Upper lobe of left lung (tissue), 6 donors: ENCODE measurements around the gene SART3. TPM values are rescaled to one million over a fixed set of nuclear protein-coding genes. Genes with fewer than 3 reads are reported as not detected.

Experiments used
- ATAC-seq, 2 donors: fragments of 200-7000 bp; cut with Tn5 transposase; one replicate each; pipeline ENCODE4 v1.9.1; 2022; ENCODE audit warnings: mild to moderate bottlenecking in 2 of 2, moderate library complexity in 2 of 2; ENCODE audit not compliant: low FRiP score in 2 of 2
- DNase-seq, 2 donors: peaks; one replicate each; pipeline ENCODE4 v3.0.0-alpha.2; 2019 to 2020
- H3K27ac ChIP-seq, 4 donors: fragments of 200-600 bp; sonication (generic); one replicate each; pipeline ENCODE4 v1.5.1; 2016 to 2019
- H3K27me3 ChIP-seq, 4 donors: fragments of 200-600 bp; sonication (generic); one replicate each; pipeline ENCODE4 v1.5.1; 2017 to 2019
- H3K36me3 ChIP-seq, 4 donors: fragments of 200-600 bp; sonication (generic); one replicate each; pipeline ENCODE4 v1.5.1; 2016 to 2019
- H3K4me1 ChIP-seq, 4 donors: fragments of 200-600 bp; sonication (generic); one replicate each; pipeline ENCODE4 v1.5.1; 2018 to 2019
- H3K4me3 ChIP-seq, 4 donors: fragments of 200-600 bp; sonication (generic); one replicate each; pipeline ENCODE4 v1.5.1; 2017 to 2019; ENCODE audit warnings: mild to moderate bottlenecking in 2 of 4, moderate library complexity in 1 of 4
- H3K9me3 ChIP-seq, 4 donors: fragments of 200-600 bp; sonication (generic); one replicate each; pipeline ENCODE4 v1.5.1; 2018 to 2019
- CTCF ChIP-seq, 6 experiments: fragments of 450-650 bp in 4 of 6; fragments of 200-600 bp in 2 of 6; sonication (generic) in 2 of 6; IDR thresholded peaks; one replicate each; pipeline ENCODE4 v1.5.1; 2016 to 2019; ENCODE audit warnings: antibody characterized with exemption in 6 of 6
- EP300 ChIP-seq, 4 donors: sonication (generic); formaldehyde crosslinking; IDR thresholded peaks; one replicate each; pipeline ENCODE4 v1.5.1; 2017; ENCODE audit warnings: antibody characterized with exemption in 4 of 4, control low read depth in 2 of 4
- POLR2A ChIP-seq, 4 donors: fragments of 450-650 bp; IDR thresholded peaks; one replicate each; pipeline ENCODE4 v1.5.1; 2016 to 2017; ENCODE audit warnings: antibody characterized with exemption in 4 of 4, mild to moderate bottlenecking in 2 of 4
- POLR2AphosphoS5 ChIP-seq, 2 donors: sonication (generic); formaldehyde crosslinking; IDR thresholded peaks; one replicate each; pipeline ENCODE4 v1.5.1; 2017; ENCODE audit warnings: antibody characterized with exemption in 2 of 2
- WGBS, 2 donors: methylation state at CpG; one replicate each; pipeline ENCODE4 v1.1.5; 2017 to 2018; 5-methylcytosine and 5-hydroxymethylcytosine counted together
- total RNA-seq, 6 donors: library from RNA; depleted of rRNA in 4 of 6; stranded (reverse); fragments of >200 nt in 4 of 6; gene quantifications; one replicate each; pipeline versions ENCODE4 v1.1.0 to v1.2.1, GENCODE V29; 2016 to 2021
- donor health status: DM: no; HTN: no; CAD: no; lungs with moderate emphysema.
- donor health status: DM: no; HTN: yes; CAD: no; lungs with severe emphysema.

Gene SART3
- total RNA-seq, 6 donors from 2014 or later: 36.9 to 235 (median 63.9) TPM

DNA sequence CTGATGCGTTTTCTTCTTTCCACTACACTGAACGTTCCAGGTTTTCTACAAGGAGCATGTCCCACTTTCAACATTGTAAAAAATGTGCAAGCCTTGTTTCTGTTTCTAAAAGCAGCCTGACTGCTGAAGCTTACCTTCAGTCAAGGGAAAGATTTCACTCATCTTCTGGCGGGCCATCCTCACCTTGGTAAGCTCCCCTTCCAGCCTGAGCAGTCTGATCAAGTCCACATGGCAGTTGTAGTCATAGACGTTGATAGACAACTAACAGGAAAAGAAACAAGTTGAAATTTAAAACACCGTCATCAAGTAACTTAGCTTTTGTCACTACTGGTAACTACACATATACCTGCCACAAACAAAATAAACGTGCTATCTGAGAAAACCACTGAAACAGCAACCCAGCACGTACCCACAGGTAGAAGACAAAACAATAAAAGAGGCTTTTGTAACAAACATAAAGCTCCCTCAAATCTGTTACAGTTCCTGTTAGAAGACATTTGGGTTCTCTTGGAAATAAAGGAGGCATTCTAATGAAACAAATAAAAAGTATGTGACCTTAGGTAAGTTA lies 11.9 kb downstream of the SART3 start:
- H3K9me3 ChIP-seq: no peaks in the 10 kb centered on the region
- no peak overlapping the region for H3K27ac ChIP-seq
- DNase-seq (no peak), ATAC-seq (no peak)
- 66 to 78% methylated on average over 7 of the region's 7 CpGs for WGBS, 2 donors
- no peaks in the 10 kb centered on the region for H3K27me3 ChIP-seq
- no peak overlapping the region for H3K4me3 ChIP-seq
- H3K4me1 ChIP-seq: peaks cover 4 to 10% (median 8%) of the 10 kb centered on the region in 4 donors
- H3K36me3 ChIP-seq: peaks cover 28 to 50% (median 32%) of the 10 kb centered on the region in 4 donors
- TF ChIP-seq EP300 (IDR thresholded peaks at IDR 0.05) (no peak), POLR2A (IDR thresholded peaks at IDR 0.05) (no peak), CTCF (IDR thresholded peaks at IDR 0.05) (no peak), POLR2AphosphoS5 (IDR thresholded peaks at IDR 0.05) (no peak)

- Histone ChIP-seq H3K4me1 (peaks cover 0 to 10% (median 7%) of the 10 kb centered on the region in 4 donors), H3K9me3 (no peaks in the 10 kb centered on the region), H3K4me3 (no peak overlapping the region), H3K27ac (no peak overlapping the region), H3K27me3 (no peaks in the 10 kb centered on the region), H3K36me3 (peaks cover 28 to 64% (median 42%) of the 10 kb centered on the region in 4 donors)
- WGBS, 2 donors: 73 to 78% methylated on average over 9 of the region's 9 CpGs
- DNase-seq (no peak), ATAC-seq (peak in 1 of 2 donors; percentile 47)
- TF ChIP-seq CTCF (IDR thresholded peaks at IDR 0.05) (no peak), POLR2AphosphoS5 (IDR thresholded peaks at IDR 0.05) (no peak), EP300 (IDR thresholded peaks at IDR 0.05) (no peak), POLR2A (IDR thresholded peaks at IDR 0.05) (no peak)
Observed at GRCh38 chr12:108547686-108548085, 13.3 kb downstream of the SART3 start.

- H3K27me3 ChIP-seq: no peaks in the 10 kb centered on the region
- peaks cover 28 to 83% (median 45%) of the 10 kb centered on the region in 4 donors for H3K36me3 ChIP-seq
- TF ChIP-seq CTCF (IDR thresholded peaks at IDR 0.05) (no peak), EP300 (IDR thresholded peaks at IDR 0.05) (no peak), POLR2A (IDR thresholded peaks at IDR 0.05) (no peak), POLR2AphosphoS5 (IDR thresholded peaks at IDR 0.05) (no peak)
- H3K27ac ChIP-seq: no peak overlapping the region
- H3K9me3 ChIP-seq: no peaks in the 10 kb centered on the region
- no peak overlapping the region for H3K4me3 ChIP-seq
- H3K4me1 ChIP-seq: peaks cover 0 to 3% (median 0%) of the 10 kb centered on the region in 4 donors
- WGBS, 2 donors: 85 to 100% methylated on average over 3 of the region's 3 CpGs
- no peak for DNase-seq
- ATAC-seq: no peak
Observed at GRCh38 chr12:108543652-108544051, 17.3 kb downstream of the SART3 start.

- Histone ChIP-seq H3K4me1 (peaks cover 0 to 3% (median 0%) of the 10 kb centered on the region in 4 donors), H3K4me3 (no peak overlapping the region), H3K9me3 (no peaks in the 10 kb centered on the region), H3K27me3 (no peaks in the 10 kb centered on the region), H3K27ac (no peak overlapping the region), H3K36me3 (peaks cover 22 to 83% (median 44%) of the 10 kb centered on the region in 4 donors)
- ATAC-seq (no peak), DNase-seq (no peak)
- no peak for TF ChIP-seq POLR2A (IDR thresholded peaks at IDR 0.05)
- no peak for TF ChIP-seq CTCF (IDR thresholded peaks at IDR 0.05)
- TF ChIP-seq POLR2AphosphoS5 (IDR thresholded peaks at IDR 0.05): no peak
- no peak for TF ChIP-seq EP300 (IDR thresholded peaks at IDR 0.05)
- WGBS, 2 donors: 89 to 91% methylated on average over 4 of the region's 4 CpGs
Observed at GRCh38 chr12:108542320-108542719, 18.7 kb downstream of the SART3 start.
